ENCODE data around the gene HLA-DMA.

The HLA-DMA gene

GRCh38 chr6:32935551-32936238, 17.2 kb downstream of the HLA-DMA start:
- Mint-ChIP-seq H3K9me3 (no peaks in the 10 kb centered on the region), H3K27ac (peak overlapping the region; percentile 23), H3K4me1 (ENCODE audit: low read depth) (peaks cover 18% of the 10 kb centered on the region), H3K27me3 (ENCODE audit: low read depth) (peaks cover 20% of the 10 kb centered on the region), H3K4me3 (no peak overlapping the region), H3K36me3 (ENCODE audit: low read depth) (no peaks in the 10 kb centered on the region)

- Mint-ChIP-seq H3K27me3 (ENCODE audit: low read depth) (peaks cover 32% of the 10 kb centered on the region), H3K36me3 (ENCODE audit: low read depth) (no peaks in the 10 kb centered on the region), H3K4me3 (no peak overlapping the region), H3K9me3 (no peaks in the 10 kb centered on the region), H3K27ac (no peak overlapping the region), H3K4me1 (ENCODE audit: low read depth) (peaks cover 13% of the 10 kb centered on the region)
Observed at GRCh38 chr6:32933661-32934085, 19.2 kb downstream of the HLA-DMA start.

- Mint-ChIP-seq H3K9me3 (no peaks in the 10 kb centered on the region), H3K36me3 (ENCODE audit: low read depth) (no peaks in the 10 kb centered on the region), H3K27me3 (ENCODE audit: low read depth) (peaks cover 33% of the 10 kb centered on the region), H3K4me1 (ENCODE audit: low read depth) (peaks cover 10% of the 10 kb centered on the region), H3K27ac (no peak overlapping the region), H3K4me3 (no peak overlapping the region)
Observed at GRCh38 chr6:32932132-32932868, 20.6 kb downstream of the HLA-DMA start.

- Mint-ChIP-seq H3K4me3 (no peak overlapping the region), H3K4me1 (ENCODE audit: low read depth) (peaks cover 10% of the 10 kb centered on the region), H3K36me3 (ENCODE audit: low read depth) (no peaks in the 10 kb centered on the region), H3K27me3 (ENCODE audit: low read depth) (peaks cover 35% of the 10 kb centered on the region), H3K27ac (no peak overlapping the region), H3K9me3 (no peaks in the 10 kb centered on the region)
Observed at GRCh38 chr6:32931211-32931610, 21.7 kb downstream of the HLA-DMA start.

- Mint-ChIP-seq H3K9me3 (no peaks in the 10 kb centered on the region), H3K36me3 (ENCODE audit: low read depth) (no peaks in the 10 kb centered on the region), H3K27ac (no peak overlapping the region), H3K27me3 (ENCODE audit: low read depth) (peaks cover 49% of the 10 kb centered on the region), H3K4me1 (ENCODE audit: low read depth) (no peaks in the 10 kb centered on the region), H3K4me3 (no peak overlapping the region)
Observed at GRCh38 chr6:32922083-32922482, 30.8 kb downstream of the HLA-DMA start.

GRCh38 chr6:32920715-32921114, 32.2 kb downstream of the HLA-DMA start:
- Mint-ChIP-seq H3K27ac (no peak overlapping the region), H3K4me1 (ENCODE audit: low read depth) (no peaks in the 10 kb centered on the region), H3K4me3 (no peak overlapping the region), H3K27me3 (ENCODE audit: low read depth) (peaks cover 55% of the 10 kb centered on the region), H3K9me3 (no peaks in the 10 kb centered on the region), H3K36me3 (ENCODE audit: low read depth) (no peaks in the 10 kb centered on the region)

GRCh38 chr6:32912951-32913350, 39.9 kb downstream of the HLA-DMA start:
- Mint-ChIP-seq H3K27ac (no peak overlapping the region), H3K27me3 (ENCODE audit: low read depth) (peaks cover 51% of the 10 kb centered on the region), H3K36me3 (ENCODE audit: low read depth) (no peaks in the 10 kb centered on the region), H3K4me1 (ENCODE audit: low read depth) (no peaks in the 10 kb centered on the region), H3K9me3 (no peaks in the 10 kb centered on the region), H3K4me3 (no peak overlapping the region)

GRCh38 chr6:32908897-32909296, 44.0 kb downstream of the HLA-DMA start:
- Mint-ChIP-seq H3K27me3 (ENCODE audit: low read depth) (peaks cover 21% of the 10 kb centered on the region), H3K4me1 (ENCODE audit: low read depth) (no peaks in the 10 kb centered on the region), H3K36me3 (ENCODE audit: low read depth) (no peaks in the 10 kb centered on the region), H3K27ac (no peak overlapping the region), H3K9me3 (no peaks in the 10 kb centered on the region), H3K4me3 (no peak overlapping the region)

- peaks cover 1% of the 10 kb centered on the region for H3K36me3 Mint-ChIP-seq (ENCODE audit: low read depth)
- H3K9me3 Mint-ChIP-seq = no peaks in the 10 kb centered on the region
- no peak overlapping the region for H3K27ac Mint-ChIP-seq
- no peak overlapping the region for H3K4me3 Mint-ChIP-seq
- H3K4me1 Mint-ChIP-seq (ENCODE audit: low read depth) = no peaks in the 10 kb centered on the region
- peaks cover 10% of the 10 kb centered on the region for H3K27me3 Mint-ChIP-seq (ENCODE audit: low read depth)
Observed at GRCh38 chr6:32906539-32906938, 46.4 kb downstream of the HLA-DMA start.

GRCh38 chr6:32905078-32905477, 47.8 kb downstream of the HLA-DMA start:
- Mint-ChIP-seq H3K9me3 (no peaks in the 10 kb centered on the region), H3K27me3 (ENCODE audit: low read depth) (peaks cover 3% of the 10 kb centered on the region), H3K4me1 (ENCODE audit: low read depth) (no peaks in the 10 kb centered on the region), H3K27ac (no peak overlapping the region), H3K4me3 (no peak overlapping the region), H3K36me3 (ENCODE audit: low read depth) (peaks cover 4% of the 10 kb centered on the region)

- Mint-ChIP-seq H3K27me3 (ENCODE audit: low read depth) (no peaks in the 10 kb centered on the region), H3K4me3 (no peak overlapping the region), H3K27ac (no peak overlapping the region), H3K36me3 (ENCODE audit: low read depth) (peaks cover 4% of the 10 kb centered on the region), H3K9me3 (no peaks in the 10 kb centered on the region), H3K4me1 (ENCODE audit: low read depth) (no peaks in the 10 kb centered on the region)
Observed at GRCh38 chr6:32903952-32904351, 48.9 kb downstream of the HLA-DMA start.
